KMS-11 (cell line): ENCODE measurements around the gene VAMP1.

ENCODE experiments used
- H2AFZ ChIP-seq: fragments of 200-600 bp; sonication (generic); 2 replicates; pipeline ENCODE4 v1.6.1; 2016; ENCODE audit warnings: antibody characterized with exemption, mixed run types, low read depth
- H3K27ac ChIP-seq: fragments of 200-600 bp; sonication (generic); 2 replicates; pipeline ENCODE4 v1.6.1; 2016; ENCODE audit warnings: mild to moderate bottlenecking, mixed run types
- H3K27me3 ChIP-seq: fragments of 200-600 bp; sonication (generic); 2 replicates; pipeline ENCODE4 v1.6.1; 2017; ENCODE audit warnings: mild to moderate bottlenecking, low read depth, mixed run types, moderate library complexity; ENCODE audit not compliant: insufficient read depth
- H3K36me3 ChIP-seq: fragments of 200-600 bp; sonication (generic); 2 replicates; pipeline ENCODE4 v1.6.1; 2017; ENCODE audit warnings: mild to moderate bottlenecking, mixed run types; ENCODE audit not compliant: insufficient read depth
- H3K4me1 ChIP-seq: fragments of 200-600 bp; sonication (generic); 2 replicates; pipeline ENCODE4 v1.6.1; 2016; ENCODE audit warnings: mild to moderate bottlenecking, low read depth, mixed run types; ENCODE audit not compliant: poor library complexity, severe bottlenecking
- H3K4me2 ChIP-seq: fragments of 200-600 bp; sonication (generic); 2 replicates; pipeline ENCODE4 v1.7.0; 2016; ENCODE audit warnings: mild to moderate bottlenecking, mixed run types
- H3K4me3 ChIP-seq: fragments of 200-600 bp; sonication (generic); IDR thresholded peaks from 2 replicates; pipeline ENCODE4 v1.6.1; 2017; ENCODE audit warnings: low read depth, low read length, mixed read lengths; ENCODE audit not compliant: insufficient read depth
- H3K79me2 ChIP-seq: fragments of 200-600 bp; sonication (generic); 2 replicates; pipeline ENCODE4 v1.6.1; 2016; ENCODE audit warnings: low read depth, mixed run types; ENCODE audit not compliant: insufficient read depth
- H3K9ac ChIP-seq: fragments of 200-600 bp; sonication (generic); 2 replicates; pipeline ENCODE4 v1.6.1; 2016; ENCODE audit warnings: mild to moderate bottlenecking, mixed run types
- H4K20me1 ChIP-seq: fragments of 200-600 bp; sonication (generic); 2 replicates; pipeline ENCODE4 v1.6.1; 2016; ENCODE audit warnings: mild to moderate bottlenecking, mixed run types; ENCODE audit not compliant: insufficient read depth
- CTCF ChIP-seq: fragments of 200-600 bp; sonication (generic); conservative IDR thresholded peaks from 2 replicates; pipeline ENCODE4 v1.6.1; 2017; ENCODE audit warnings: low read depth, mild to moderate bottlenecking, antibody characterized with exemption, low read length, moderate library complexity, mixed read lengths

The VAMP1 gene

DNA sequence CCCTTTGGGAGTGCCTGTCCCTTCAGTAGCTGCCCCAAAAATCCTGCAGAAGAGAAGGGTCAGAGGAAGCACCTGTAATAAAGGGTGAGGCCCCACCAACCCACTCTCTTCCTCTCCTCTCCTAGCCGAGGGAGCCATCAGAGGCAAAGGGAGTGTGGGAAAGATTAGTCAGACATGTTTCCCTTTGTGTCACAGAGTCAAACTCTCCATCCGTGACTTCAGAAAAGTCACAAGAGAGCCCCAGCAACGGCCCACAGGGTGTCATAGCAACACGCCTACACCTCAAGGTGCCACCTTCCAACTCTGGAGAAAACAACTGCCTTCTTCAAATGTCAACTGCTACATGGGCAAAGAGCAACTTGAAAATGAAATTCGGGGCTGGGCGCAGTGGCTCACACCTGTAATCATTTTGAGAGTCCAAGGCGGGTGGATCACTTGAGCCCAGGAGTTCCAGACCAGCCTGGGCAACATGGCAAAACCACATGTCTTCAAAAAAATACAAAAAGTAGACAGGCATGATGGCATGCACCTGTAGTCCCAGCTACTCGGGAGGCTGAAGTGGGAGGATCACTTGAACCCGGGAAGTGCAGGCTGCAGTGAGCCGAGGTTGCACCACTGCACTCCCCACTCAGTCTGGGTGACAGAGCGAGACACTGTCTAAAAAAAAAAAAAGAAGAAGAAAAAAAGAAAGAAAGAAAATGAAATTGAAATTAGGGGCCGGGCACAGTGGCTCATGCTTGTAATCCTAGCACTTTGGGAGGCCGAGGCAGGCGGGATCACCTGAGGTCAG, 43.4 kb downstream of the VAMP1 start:
- Histone ChIP-seq H3K27ac (no peak overlapping the region), H3K4me2 (no peak overlapping the region), H3K9ac (no peak overlapping the region), H3K79me2 (no peaks in the 10 kb centered on the region), H3K4me1 (peaks cover 18% of the 10 kb centered on the region), H3K27me3 (no peaks in the 10 kb centered on the region), H3K4me3 (no peak overlapping the region), H4K20me1 (no peaks in the 10 kb centered on the region), H2AFZ (no peak overlapping the region), H3K36me3 (no peaks in the 10 kb centered on the region)
- TF ChIP-seq CTCF, result no peak

DNA sequence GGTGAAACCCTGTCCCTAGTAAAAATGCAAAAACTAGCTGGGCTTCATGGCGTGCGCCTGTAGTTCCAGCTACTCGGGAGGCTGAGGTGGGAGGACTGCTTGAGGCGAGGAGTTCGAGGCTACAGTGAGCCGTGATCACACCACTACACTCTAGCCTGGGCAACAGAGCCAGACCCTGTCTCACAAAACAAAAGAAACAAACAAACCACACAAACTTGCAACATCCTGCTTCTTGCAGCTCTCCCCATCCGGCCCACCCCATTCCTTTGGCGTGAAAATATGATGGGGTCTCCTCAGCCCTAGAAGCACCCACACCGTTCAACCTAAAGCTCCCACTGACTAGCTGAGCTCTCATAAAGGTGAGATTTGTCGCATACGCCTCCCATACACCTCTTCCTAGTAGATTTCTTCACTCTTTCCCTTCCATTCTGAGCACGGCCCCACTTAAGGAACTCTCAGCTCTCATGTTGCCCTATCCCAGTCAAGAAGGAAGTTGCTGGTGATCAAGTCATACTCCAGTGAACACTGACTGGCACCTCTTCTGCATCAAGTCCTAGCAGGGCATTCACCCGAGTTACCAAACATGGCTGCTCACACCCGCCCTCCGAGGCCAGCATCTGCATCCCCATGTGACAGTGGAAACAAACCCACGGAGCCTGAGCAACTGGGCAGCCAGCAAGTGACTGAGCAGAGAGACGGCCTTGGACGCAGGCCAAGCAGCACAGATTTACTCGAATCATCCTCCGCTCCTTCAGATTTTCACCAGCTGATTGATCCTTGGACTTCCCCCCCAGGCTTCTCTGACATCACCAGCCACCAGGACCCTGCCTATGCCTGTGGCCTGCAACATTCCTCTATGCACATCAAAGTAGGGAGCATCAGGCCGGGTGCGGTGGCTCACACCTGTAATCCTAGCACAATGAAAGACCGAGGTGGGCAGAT, 44.6 kb downstream of the VAMP1 start:
- no peak overlapping the region for H3K27ac ChIP-seq

GRCh38 chr12:6424866-6425265, 45.6 kb downstream of the VAMP1 start:
- H3K9ac ChIP-seq, result no peak overlapping the region
- H3K4me3 ChIP-seq, result no peak overlapping the region
- H3K27me3 ChIP-seq, result no peaks in the 10 kb centered on the region
- no peaks in the 10 kb centered on the region for H3K36me3 ChIP-seq
- H3K4me1 ChIP-seq, result peaks cover 10% of the 10 kb centered on the region
- H3K4me2 ChIP-seq, result no peak overlapping the region
- no peaks in the 10 kb centered on the region for H3K79me2 ChIP-seq
- no peak overlapping the region for H2AFZ ChIP-seq
- no peaks in the 10 kb centered on the region for H4K20me1 ChIP-seq
- TF ChIP-seq CTCF, result no peak
- no peak overlapping the region for H3K27ac ChIP-seq

More for the DNA sequence above, 44.6 kb downstream of the VAMP1 start:
- H3K4me3 ChIP-seq, result no peak overlapping the region
- no peak for TF ChIP-seq CTCF
- H3K4me2 ChIP-seq, result no peak overlapping the region
- no peak overlapping the region for H2AFZ ChIP-seq
- no peak overlapping the region for H3K9ac ChIP-seq
- H3K36me3 ChIP-seq, result no peaks in the 10 kb centered on the region
- no peaks in the 10 kb centered on the region for H4K20me1 ChIP-seq
- H3K27me3 ChIP-seq, result no peaks in the 10 kb centered on the region
- H3K4me1 ChIP-seq, result peaks cover 10% of the 10 kb centered on the region
- no peaks in the 10 kb centered on the region for H3K79me2 ChIP-seq

DNA sequence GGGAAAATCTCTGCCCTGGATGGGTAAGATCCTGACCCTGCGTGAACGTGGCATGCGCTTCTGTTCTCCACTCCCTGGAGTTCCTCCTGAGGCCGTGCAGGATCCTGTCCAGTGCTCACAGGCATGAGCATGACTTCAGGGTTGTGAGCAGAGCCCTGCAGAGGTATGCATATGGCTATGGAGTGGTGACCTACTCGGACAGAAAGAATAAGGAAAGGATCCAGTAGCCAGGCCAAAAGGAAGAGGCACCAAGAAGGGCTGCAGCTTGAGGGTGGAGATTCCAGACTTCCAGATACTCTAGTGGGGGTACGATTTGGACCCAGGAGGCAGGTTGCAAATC, 46.5 kb downstream of the VAMP1 start:
- Histone ChIP-seq H3K27ac (no peak overlapping the region), H3K27me3 (no peaks in the 10 kb centered on the region), H3K4me1 (peaks cover 10% of the 10 kb centered on the region), H3K4me3 (no peak overlapping the region), H3K9ac (no peak overlapping the region), H4K20me1 (no peaks in the 10 kb centered on the region), H2AFZ (peak overlapping the region; percentile 92), H3K79me2 (no peaks in the 10 kb centered on the region), H3K4me2 (peak overlapping the region; percentile 12; the same call in 1 of the 2 replicates), H3K36me3 (no peaks in the 10 kb centered on the region)
- no peak for TF ChIP-seq CTCF
